Stimulated activated CD8-positive, alpha-beta memory T cell treated with anti-CD3 and anti-CD28 coated beads, Interleukin-7, amount 100 ng/mL, for 24 hours (primary cell): ENCODE measurements around the gene ITSN2.

ENCODE experiments used
- DNase-seq: peaks from one replicate; pipeline ENCODE4 v3.0.0-alpha.2; 2020; ENCODE audit warnings: low read depth

The ITSN2 gene

GRCh38 chr2:24269265-24269664 lies 91.1 kb downstream of the ITSN2 start:
- DNase-seq = no peak

- DNase-seq = no peak
Observed at GRCh38 chr2:24265212-24265611, 95.1 kb downstream of the ITSN2 start.

GRCh38 chr2:24262421-24262970 lies 97.8 kb downstream of the ITSN2 start:
- DNase-seq = no peak

- DNase-seq = no peak
Observed at GRCh38 chr2:24261441-24261840, 98.9 kb downstream of the ITSN2 start.

GRCh38 chr2:24259316-24259715 lies 101.0 kb downstream of the ITSN2 start:
- no peak for DNase-seq

GRCh38 chr2:24258718-24259117 lies 101.6 kb downstream of the ITSN2 start:
- DNase-seq = no peak

GRCh38 chr2:24253303-24253919 lies 106.9 kb downstream of the ITSN2 start:
- no peak for DNase-seq

GRCh38 chr2:24247592-24247991 lies 112.7 kb downstream of the ITSN2 start:
- DNase-seq = no peak

GRCh38 chr2:24247164-24247563 lies 113.2 kb downstream of the ITSN2 start:
- DNase-seq = no peak

GRCh38 chr2:24245986-24246776 lies 114.2 kb downstream of the ITSN2 start:
- DNase-seq = no peak

- DNase-seq = no peak
Observed at GRCh38 chr2:24241528-24241927, 118.8 kb downstream of the ITSN2 start.

- DNase-seq = no peak
Observed at GRCh38 chr2:24239553-24239952, 120.8 kb downstream of the ITSN2 start.

- DNase-seq = no peak
Observed at GRCh38 chr2:24238158-24238557, 122.2 kb downstream of the ITSN2 start.

- no peak for DNase-seq
Observed at GRCh38 chr2:24237313-24237712, 123.0 kb downstream of the ITSN2 start.

- no peak for DNase-seq
Observed at GRCh38 chr2:24233321-24233720, 127.0 kb downstream of the ITSN2 start.

- DNase-seq = no peak
Observed at GRCh38 chr2:24231461-24231881, 128.9 kb downstream of the ITSN2 start.

- DNase-seq = no peak
Observed at GRCh38 chr2:24228470-24228869, 131.9 kb downstream of the ITSN2 start.

GRCh38 chr2:24225499-24226242 lies 134.7 kb downstream of the ITSN2 start:
- DNase-seq = no peak

- no peak for DNase-seq
Observed at GRCh38 chr2:24222946-24223345, 137.4 kb downstream of the ITSN2 start.

GRCh38 chr2:24221343-24222050 lies 138.8 kb downstream of the ITSN2 start:
- DNase-seq = no peak

- DNase-seq = no peak
Observed at GRCh38 chr2:24220554-24221291, 139.6 kb downstream of the ITSN2 start.
